Measurements from ENCODE around the gene JAG2.
A peak's percentile ranks its signal among the peaks of the same experiment; 100 is the strongest.

JAG2 gene

DNA sequence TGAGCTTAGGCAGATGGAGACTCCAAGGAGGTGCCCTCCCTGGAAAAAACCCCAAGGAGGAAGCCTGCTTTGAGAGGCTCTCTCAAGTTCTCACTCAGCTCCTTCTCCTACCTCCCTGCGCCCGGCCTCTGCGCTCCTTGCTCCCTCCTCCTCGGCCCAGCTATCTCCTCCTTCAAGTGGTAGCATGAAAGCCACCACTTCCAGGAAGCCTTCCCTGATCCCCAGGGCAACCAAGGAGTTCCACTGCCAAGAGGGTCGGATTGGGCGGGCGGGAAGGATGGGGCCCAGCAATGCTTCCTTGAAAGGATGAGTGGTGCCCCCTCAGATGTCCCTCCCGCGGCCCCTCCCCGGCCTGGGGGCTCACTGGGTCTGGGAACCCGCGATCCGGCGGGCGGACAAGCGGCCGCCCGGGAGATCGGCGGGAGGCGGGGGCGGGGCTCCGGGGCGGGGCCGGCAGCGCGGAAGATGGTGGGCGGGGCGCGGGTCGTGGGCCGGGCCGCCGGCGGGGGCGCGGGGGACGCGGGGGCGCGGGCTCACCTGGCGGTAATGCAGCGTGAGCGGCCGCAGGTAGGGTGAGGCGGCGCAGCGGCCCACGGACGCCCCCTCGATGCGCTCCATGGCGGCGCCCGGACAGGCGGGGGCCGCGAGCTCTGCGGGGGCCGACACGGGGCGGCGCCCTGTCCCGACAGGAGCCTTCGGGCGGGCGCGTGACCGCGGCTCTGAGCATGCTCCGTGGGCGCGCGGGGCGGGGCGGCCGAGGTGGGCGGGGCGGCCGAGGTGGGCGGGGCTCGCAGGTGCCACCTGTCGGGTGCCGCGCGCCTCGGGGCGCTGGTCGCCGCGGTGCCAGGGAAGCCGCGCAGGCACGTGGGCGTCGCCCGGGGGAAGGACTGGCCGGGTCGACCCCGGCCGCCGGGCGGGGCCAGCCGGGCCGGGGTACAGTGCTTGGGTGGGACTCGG lies 12.3 kb upstream of the JAG2 start, which contains the start of gene NUDT14:
NUDT14 (minus strand) TSS at position 721 of the 957 bp plus-strand sequence; CDS start at position 618, 103 bp downstream.
- no peak within 1 kb of the TSS for H3K27ac ChIP-seq (ENCODE audit: low read depth, low read length)
- H3K27me3 ChIP-seq (ENCODE audit: control insufficient read depth, insufficient read depth, low read length) = peaks cover 24% of the 10 kb centered on the region
- H3K9me3 ChIP-seq (ENCODE audit: control insufficient read depth, insufficient read depth, low read length) = no peaks in the 10 kb centered on the region
- H3K36me3 ChIP-seq (ENCODE audit: control insufficient read depth, insufficient read depth, low read length) = no peaks in the 10 kb centered on the region
- H3K4me1 ChIP-seq (ENCODE audit: control insufficient read depth, insufficient read depth, low read length) = no peaks in the 10 kb centered on the region
- H3K9ac ChIP-seq (ENCODE audit: low read depth, low read length) = no peak within 1 kb of the TSS
- peak within 1 kb of the TSS; percentile 61 for H3K4me3 ChIP-seq (ENCODE audit: low read depth, low read length)

DNA sequence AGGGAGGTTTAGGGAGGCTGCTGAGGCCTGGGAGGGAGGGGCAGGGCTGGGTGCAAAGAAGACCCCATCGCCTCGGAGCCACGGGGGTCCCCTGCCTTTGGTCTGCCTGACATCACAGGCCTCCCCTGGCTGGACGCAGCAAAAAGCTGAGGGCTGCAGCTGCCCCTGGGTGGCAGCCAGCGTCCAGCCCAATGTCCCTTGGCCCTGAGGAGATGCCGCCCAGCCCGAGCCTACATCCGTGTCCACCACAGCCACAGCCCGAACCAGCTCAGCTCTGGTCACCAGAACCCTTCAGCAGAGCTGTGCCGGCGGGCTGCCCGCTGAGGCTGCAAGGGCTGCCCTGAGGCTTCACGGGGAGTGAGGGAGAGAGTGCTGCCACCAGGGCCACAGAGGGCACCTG lies 10.6 kb upstream of the JAG2 start:
- H3K36me3 ChIP-seq (ENCODE audit: control insufficient read depth, insufficient read depth, low read length) = no peaks in the 10 kb centered on the region
- no peaks in the 10 kb centered on the region for H3K4me1 ChIP-seq (ENCODE audit: control insufficient read depth, insufficient read depth, low read length)
- H3K27me3 ChIP-seq (ENCODE audit: control insufficient read depth, insufficient read depth, low read length) = peaks cover 24% of the 10 kb centered on the region
- H3K9me3 ChIP-seq (ENCODE audit: control insufficient read depth, insufficient read depth, low read length) = no peaks in the 10 kb centered on the region
- no peak overlapping the region for H3K9ac ChIP-seq (ENCODE audit: low read depth, low read length)
- no peak overlapping the region for H3K27ac ChIP-seq (ENCODE audit: low read depth, low read length)
- H3K4me3 ChIP-seq (ENCODE audit: low read depth, low read length) = no peak overlapping the region

DNA sequence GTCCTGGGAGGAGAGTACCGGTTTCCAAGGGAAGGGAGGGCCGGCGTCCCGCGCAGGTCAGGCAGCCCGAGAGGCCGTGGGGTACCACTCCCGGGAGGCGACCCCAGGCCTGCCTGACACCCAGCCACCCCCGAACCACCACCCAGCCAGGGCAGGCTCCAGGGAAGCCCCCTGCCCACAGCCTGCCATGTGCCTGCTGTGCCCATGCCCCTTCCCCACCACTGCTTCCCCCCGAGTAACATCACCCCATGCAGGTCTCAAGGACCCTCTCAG lies 10.2 kb upstream of the JAG2 start:
- no peaks in the 10 kb centered on the region for H3K9me3 ChIP-seq (ENCODE audit: control insufficient read depth, insufficient read depth, low read length)
- peaks cover 24% of the 10 kb centered on the region for H3K27me3 ChIP-seq (ENCODE audit: control insufficient read depth, insufficient read depth, low read length)
- H3K4me1 ChIP-seq (ENCODE audit: control insufficient read depth, insufficient read depth, low read length) = no peaks in the 10 kb centered on the region
- no peak overlapping the region for H3K4me3 ChIP-seq (ENCODE audit: low read depth, low read length)
- no peaks in the 10 kb centered on the region for H3K36me3 ChIP-seq (ENCODE audit: control insufficient read depth, insufficient read depth, low read length)
- no peak overlapping the region for H3K27ac ChIP-seq (ENCODE audit: low read depth, low read length)
- no peak overlapping the region for H3K9ac ChIP-seq (ENCODE audit: low read depth, low read length)

DNA sequence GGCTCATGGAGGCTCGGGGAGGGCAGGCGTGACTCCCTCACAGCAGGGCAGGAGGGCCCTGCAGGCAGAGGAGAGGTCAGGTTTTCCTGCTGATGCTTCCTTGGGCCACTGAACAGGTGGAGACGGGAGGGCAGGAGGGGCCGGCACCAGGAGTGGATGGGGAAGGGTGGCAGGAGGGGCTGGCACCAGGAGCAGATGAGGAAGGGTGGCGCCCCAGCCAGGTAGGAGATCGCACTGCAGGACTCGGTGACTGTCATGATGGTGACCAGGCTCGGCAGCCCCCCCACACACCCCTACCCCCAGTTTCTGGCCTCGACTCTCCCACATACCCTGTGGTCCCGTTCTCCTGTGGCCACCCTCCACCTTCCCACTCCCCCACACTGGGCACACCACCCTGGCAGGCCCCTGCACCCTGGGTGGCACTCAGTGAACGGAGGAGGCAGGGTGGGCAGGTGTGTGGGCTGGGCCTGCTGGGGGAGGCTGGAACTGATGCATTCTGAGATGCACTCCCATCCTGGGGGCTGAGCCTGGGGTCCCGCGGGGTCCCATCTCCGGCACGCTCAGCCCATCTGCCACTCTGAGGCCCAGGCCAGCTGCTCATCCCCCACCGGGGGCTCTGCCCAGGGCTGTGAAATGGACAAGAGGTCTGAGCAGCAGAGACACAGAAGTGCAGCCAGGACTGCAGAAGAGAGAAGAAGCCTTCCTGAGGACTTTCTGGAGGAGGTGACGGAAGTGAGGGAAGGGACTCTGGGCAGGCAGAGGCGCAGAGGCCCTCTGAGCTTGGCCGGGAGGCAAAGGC lies 9.7 kb upstream of the JAG2 start:
- H3K9ac ChIP-seq (ENCODE audit: low read depth, low read length) = no peak overlapping the region
- H3K4me1 ChIP-seq (ENCODE audit: control insufficient read depth, insufficient read depth, low read length) = no peaks in the 10 kb centered on the region
- H3K4me3 ChIP-seq (ENCODE audit: low read depth, low read length) = no peak overlapping the region
- H3K9me3 ChIP-seq (ENCODE audit: control insufficient read depth, insufficient read depth, low read length) = no peaks in the 10 kb centered on the region
- H3K27me3 ChIP-seq (ENCODE audit: control insufficient read depth, insufficient read depth, low read length) = peaks cover 24% of the 10 kb centered on the region
- no peak overlapping the region for H3K27ac ChIP-seq (ENCODE audit: low read depth, low read length)
- H3K36me3 ChIP-seq (ENCODE audit: control insufficient read depth, insufficient read depth, low read length) = no peaks in the 10 kb centered on the region

DNA sequence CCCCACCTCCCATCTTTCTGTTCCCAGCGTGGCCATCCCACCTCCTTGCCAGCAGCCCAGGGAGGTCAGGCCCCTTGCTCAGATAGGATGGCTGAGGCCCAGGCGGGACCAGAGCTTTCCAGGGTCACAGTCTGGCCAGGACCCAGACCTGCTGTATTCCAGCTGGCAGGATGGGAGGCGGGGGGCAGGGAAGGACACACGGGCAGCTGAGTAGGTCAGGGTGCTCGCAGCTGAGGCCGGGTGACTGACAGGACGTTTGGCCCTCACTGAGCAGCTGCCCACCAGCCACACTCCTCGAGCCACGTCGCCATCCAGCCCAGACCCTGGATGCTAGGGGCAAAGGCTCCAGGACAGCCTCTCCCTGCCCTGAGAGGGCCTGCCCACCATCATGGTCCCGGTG lies 8.5 kb upstream of the JAG2 start:
- Histone ChIP-seq H3K27me3 (ENCODE audit: control insufficient read depth, insufficient read depth, low read length) (peaks cover 15% of the 10 kb centered on the region), H3K4me3 (ENCODE audit: low read depth, low read length) (no peak overlapping the region), H3K9me3 (ENCODE audit: control insufficient read depth, insufficient read depth, low read length) (no peaks in the 10 kb centered on the region), H3K4me1 (ENCODE audit: control insufficient read depth, insufficient read depth, low read length) (no peaks in the 10 kb centered on the region), H3K27ac (ENCODE audit: low read depth, low read length) (no peak overlapping the region), H3K36me3 (ENCODE audit: control insufficient read depth, insufficient read depth, low read length) (no peaks in the 10 kb centered on the region), H3K9ac (ENCODE audit: low read depth, low read length) (no peak overlapping the region)

DNA sequence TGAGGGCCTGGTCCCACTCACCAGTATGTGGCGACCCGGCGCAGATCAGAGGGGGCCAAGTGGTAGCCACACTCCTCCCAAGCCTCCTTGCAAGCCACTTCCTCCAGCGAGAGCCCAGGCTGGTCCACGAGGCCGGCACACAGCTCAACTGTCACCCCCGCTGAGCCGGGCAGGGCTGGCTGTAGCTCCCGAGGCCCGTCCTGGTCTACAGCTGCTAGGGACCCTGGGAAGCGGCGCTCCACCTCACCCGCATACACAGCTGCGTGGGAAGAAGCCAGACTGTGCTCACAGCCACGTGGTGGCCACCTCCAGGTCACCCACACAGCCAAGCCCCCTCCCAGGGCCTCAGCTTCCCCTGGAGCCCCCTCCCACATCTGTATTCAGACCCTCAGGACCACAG lies 7.9 kb upstream of the JAG2 start:
- H3K36me3 ChIP-seq (ENCODE audit: control insufficient read depth, insufficient read depth, low read length) = no peaks in the 10 kb centered on the region

DNA sequence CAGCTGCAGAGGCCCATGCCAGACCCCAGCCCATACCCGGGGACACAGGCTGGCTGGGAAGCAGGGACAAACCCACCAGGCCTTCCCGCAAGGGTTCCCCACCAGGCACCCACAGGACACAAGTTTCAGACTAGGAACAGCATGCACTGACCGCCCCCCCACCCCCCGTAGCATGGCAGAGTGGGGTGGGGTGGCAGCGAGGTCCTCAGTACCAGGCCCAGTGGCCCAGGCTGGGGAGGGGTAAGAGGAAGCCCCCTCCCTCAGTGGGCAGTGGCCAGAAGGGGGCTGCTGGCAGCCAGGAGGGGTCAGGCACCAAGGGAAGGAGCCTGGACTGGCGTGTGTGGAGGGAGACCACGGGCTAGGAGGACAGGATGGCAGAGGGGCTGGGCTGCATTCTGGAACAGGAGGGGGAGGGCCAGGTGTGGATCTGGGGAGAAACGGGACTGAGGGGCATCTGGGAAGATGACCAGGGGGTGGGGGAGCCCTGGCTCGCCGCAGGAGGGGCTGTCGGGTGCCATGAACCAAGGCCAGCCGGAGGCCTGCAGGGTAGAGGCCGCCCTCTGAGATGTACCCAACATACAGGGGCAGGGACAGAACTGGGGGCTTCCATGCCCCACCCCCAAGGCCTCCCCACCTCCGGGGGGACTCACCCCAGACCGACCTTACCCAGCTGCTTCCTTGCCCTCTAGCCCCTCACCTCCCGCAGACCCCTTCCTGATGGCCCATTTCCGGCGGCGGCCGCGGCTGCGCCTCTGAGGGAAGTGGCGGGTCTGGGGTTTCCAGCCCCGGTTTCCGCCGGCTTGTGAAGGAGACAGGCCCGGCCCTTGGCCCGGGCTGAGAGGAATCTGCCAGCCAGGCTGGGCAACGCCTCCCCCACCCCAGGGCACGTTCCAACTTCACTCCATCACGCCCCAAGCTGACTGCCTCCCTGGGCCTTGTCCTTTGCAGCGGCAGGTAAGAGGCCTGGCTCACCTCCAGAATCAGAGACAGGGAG lies 5.6 kb upstream of the JAG2 start:
- Histone ChIP-seq H3K9ac (ENCODE audit: low read depth, low read length) (no peak overlapping the region), H3K4me1 (ENCODE audit: control insufficient read depth, insufficient read depth, low read length) (peaks cover 5% of the 10 kb centered on the region; the same call in 1 of the 2 replicates), H3K27ac (ENCODE audit: low read depth, low read length) (no peak overlapping the region), H3K36me3 (ENCODE audit: control insufficient read depth, insufficient read depth, low read length) (no peaks in the 10 kb centered on the region), H3K4me3 (ENCODE audit: low read depth, low read length) (no peak overlapping the region), H3K27me3 (ENCODE audit: control insufficient read depth, insufficient read depth, low read length) (peaks cover 5% of the 10 kb centered on the region; the same call in 1 of the 2 replicates), H3K9me3 (ENCODE audit: control insufficient read depth, insufficient read depth, low read length) (no peaks in the 10 kb centered on the region)

More for the DNA sequence above, 7.9 kb upstream of the JAG2 start:
- 0 out of 2 replicates have a peak, but pooled peaks cover 9% of the 10 kb centered on the region for H3K27me3 ChIP-seq (ENCODE audit: control insufficient read depth, insufficient read depth, low read length)
- no peak overlapping the region for H3K4me3 ChIP-seq (ENCODE audit: low read depth, low read length)
- no peaks in the 10 kb centered on the region for H3K9me3 ChIP-seq (ENCODE audit: control insufficient read depth, insufficient read depth, low read length)
- H3K27ac ChIP-seq (ENCODE audit: low read depth, low read length) = no peak overlapping the region
- no peaks in the 10 kb centered on the region for H3K4me1 ChIP-seq (ENCODE audit: control insufficient read depth, insufficient read depth, low read length)
- no peak overlapping the region for H3K9ac ChIP-seq (ENCODE audit: low read depth, low read length)

DNA sequence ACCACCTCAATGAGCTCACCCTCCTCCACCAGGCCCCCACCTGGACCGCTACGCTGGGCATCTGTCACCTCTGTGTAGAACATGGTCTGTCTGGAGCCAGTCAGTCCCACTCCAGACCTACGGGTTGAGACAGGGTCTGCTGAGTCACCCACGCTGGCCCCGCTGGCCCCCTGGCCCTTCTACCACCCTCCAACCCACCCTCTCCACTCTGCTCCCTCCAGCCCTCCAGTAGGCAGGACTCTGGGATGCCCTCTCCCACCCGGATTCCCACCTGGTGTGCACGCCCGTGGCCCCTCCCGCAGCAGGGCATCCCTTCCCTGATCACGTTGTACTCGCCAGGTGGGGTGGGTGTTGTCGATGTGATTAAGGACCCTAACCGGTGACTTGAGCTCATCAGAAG lies 4.6 kb upstream of the JAG2 start:
- H3K4me3 ChIP-seq (ENCODE audit: low read depth, low read length) = no peak overlapping the region
- peaks cover 5% of the 10 kb centered on the region; the same call in 1 of the 2 replicates for H3K4me1 ChIP-seq (ENCODE audit: control insufficient read depth, insufficient read depth, low read length)
- H3K36me3 ChIP-seq (ENCODE audit: control insufficient read depth, insufficient read depth, low read length) = no peaks in the 10 kb centered on the region
- H3K9me3 ChIP-seq (ENCODE audit: control insufficient read depth, insufficient read depth, low read length) = no peaks in the 10 kb centered on the region
- no peak overlapping the region for H3K9ac ChIP-seq (ENCODE audit: low read depth, low read length)
- H3K27me3 ChIP-seq (ENCODE audit: control insufficient read depth, insufficient read depth, low read length) = peaks cover 5% of the 10 kb centered on the region; the same call in 1 of the 2 replicates
- no peak overlapping the region for H3K27ac ChIP-seq (ENCODE audit: low read depth, low read length)

DNA sequence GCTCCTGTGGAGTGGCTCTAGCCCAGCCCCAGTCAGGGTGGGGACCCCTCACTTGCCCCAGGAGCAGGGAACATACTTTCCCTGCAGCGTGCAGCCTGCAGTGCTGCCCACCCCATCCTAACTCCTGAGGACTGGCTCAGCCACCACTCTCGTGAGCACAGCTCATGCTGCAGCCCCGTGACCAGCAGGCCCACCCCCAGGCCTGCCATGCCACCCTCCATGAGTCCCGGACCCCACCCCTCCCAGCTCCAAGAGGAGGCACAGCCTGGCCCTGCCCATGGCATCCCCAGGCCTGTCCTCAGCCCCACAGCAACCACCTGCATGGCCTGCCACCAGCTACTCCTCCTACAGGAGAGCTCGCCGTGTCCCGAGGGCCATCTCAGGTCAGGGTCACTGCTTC lies 3.9 kb upstream of the JAG2 start:
- Histone ChIP-seq H3K27me3 (ENCODE audit: control insufficient read depth, insufficient read depth, low read length) (peaks cover 10% of the 10 kb centered on the region), H3K4me1 (ENCODE audit: control insufficient read depth, insufficient read depth, low read length) (peaks cover 5% of the 10 kb centered on the region; the same call in 1 of the 2 replicates), H3K27ac (ENCODE audit: low read depth, low read length) (no peak overlapping the region), H3K36me3 (ENCODE audit: control insufficient read depth, insufficient read depth, low read length) (no peaks in the 10 kb centered on the region), H3K4me3 (ENCODE audit: low read depth, low read length) (no peak overlapping the region), H3K9me3 (ENCODE audit: control insufficient read depth, insufficient read depth, low read length) (no peaks in the 10 kb centered on the region), H3K9ac (ENCODE audit: low read depth, low read length) (no peak overlapping the region)

DNA sequence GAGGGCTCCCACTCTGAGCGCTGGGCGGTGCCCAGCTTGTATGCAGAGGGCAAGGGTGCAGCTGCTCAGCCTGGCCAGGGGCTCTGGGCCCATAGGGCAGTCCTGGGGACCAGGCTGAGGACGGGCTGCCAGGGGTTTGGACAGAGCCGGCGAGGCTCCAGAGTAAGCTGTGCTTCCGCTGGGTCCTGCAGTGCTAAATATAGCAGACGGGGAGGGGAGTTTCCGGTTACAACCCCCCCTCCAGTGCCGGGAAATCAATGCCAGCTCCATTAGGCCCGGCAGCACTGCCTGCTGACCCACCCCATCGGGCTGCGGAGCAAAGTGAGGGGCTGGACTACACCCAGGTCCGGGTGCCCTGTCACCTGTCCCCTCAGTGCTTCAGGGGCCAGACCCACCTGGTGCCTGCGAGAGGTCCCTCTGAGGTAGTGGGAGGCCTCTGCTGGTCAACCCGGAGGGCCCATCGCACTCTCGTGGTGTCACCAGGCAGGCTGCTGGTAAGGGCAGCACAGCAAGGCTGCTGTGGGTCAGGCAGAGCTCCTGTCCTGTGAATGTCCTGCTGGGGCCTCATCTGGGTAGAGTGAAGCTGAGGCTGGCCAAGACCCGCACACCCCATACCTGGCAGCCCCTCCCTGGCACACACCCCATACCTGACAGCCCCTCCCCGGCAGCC lies 2.6 kb upstream of the JAG2 start:
- Histone ChIP-seq H3K9ac (ENCODE audit: low read depth, low read length) (no peak overlapping the region), H3K36me3 (ENCODE audit: control insufficient read depth, insufficient read depth, low read length) (no peaks in the 10 kb centered on the region), H3K4me3 (ENCODE audit: low read depth, low read length) (no peak overlapping the region), H3K27me3 (ENCODE audit: control insufficient read depth, insufficient read depth, low read length) (peaks cover 20% of the 10 kb centered on the region), H3K9me3 (ENCODE audit: control insufficient read depth, insufficient read depth, low read length) (no peaks in the 10 kb centered on the region), H3K4me1 (ENCODE audit: control insufficient read depth, insufficient read depth, low read length) (peaks cover 5% of the 10 kb centered on the region; the same call in 1 of the 2 replicates), H3K27ac (ENCODE audit: low read depth, low read length) (no peak overlapping the region)
